SU-DHL-6 (cell line): ENCODE measurements around the gene SMURF1.

ENCODE experiments used
- CTCF ChIP-seq: fragments of 200-600 bp; sonication (generic); IDR thresholded peaks from one replicate; pipeline ENCODE4 v1.5.1; 2017; ENCODE audit warnings: antibody characterized with exemption, mild to moderate bottlenecking, low read length, moderate library complexity; ENCODE audit not compliant: insufficient read depth, poor library complexity, severe bottlenecking
- EZH2phosphoT487 ChIP-seq: fragments of 200-600 bp; sonication (generic), shearing (Covaris generic); conservative IDR thresholded peaks from 2 replicates; pipeline ENCODE4 v1.6.1; 2018; ENCODE audit warnings: mild to moderate bottlenecking, antibody characterized with exemption, low read length, moderate library complexity, mixed read lengths

DNA sequence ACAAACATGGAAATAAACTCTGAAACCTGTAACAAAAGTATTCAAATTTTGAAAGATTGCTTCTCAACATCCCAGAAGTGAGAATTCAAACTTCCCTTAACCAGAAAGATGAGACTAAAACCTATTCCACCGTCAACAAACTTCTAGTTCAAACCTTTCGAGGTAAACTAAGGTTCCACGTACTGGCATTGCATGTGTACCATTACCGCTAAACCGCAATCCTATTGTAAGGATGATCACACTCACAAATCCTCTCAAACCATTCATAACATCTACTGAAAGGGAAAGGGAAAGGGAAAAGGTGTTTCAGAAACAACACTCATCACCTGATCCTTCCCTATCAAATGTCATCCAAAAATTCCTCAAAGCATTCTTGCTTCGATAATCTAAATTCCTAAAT, 3.1 kb downstream of the SMURF1 start:
- TF ChIP-seq CTCF (no peak), EZH2phosphoT487 (no peak)
